IMR-90 (cell line): Measurements from ENCODE around the gene MSN. TPM values are rescaled to one million over a fixed set of nuclear protein-coding genes. Genes with fewer than 3 reads are reported as not detected.

Source experiments
- ATAC-seq: fragments of 200-7000 bp; cut with Tn5 transposase; 2 replicates; pipeline ENCODE4 v1.9.1; 2020; ENCODE audit warnings: low read depth, mild to moderate bottlenecking, moderate library complexity
- BruUV-seq: library from RNA; stranded (reverse); fragments of 400-500 nt; replicated peaks from 2 replicates; lab custom pipeline; 2021; lab: Mats Ljungman, UMichigan
- CTCF ChIA-PET: fragments of 300-600 bp; formaldehyde crosslinking; extraction: SDS; loops from one replicate; lab custom pipeline; 2021; ENCODE audit warnings: antibody characterized with exemption; lab: Yijun Ruan, JAX
- POLR2A ChIA-PET: fragments of 300-600 bp; sonication (Branson Sonifier 250); formaldehyde crosslinking; loops from one replicate; lab custom pipeline; 2022; ENCODE audit warnings: antibody characterized with exemption; ENCODE audit not compliant: unreplicated experiment; lab: Charles Lee
- DNase-seq: peaks from one replicate; pipeline ENCODE4 v3.0.0; 2013
- H2AFZ ChIP-seq: replicated peaks from 2 replicates; pipeline ENCODE3; 2013; ENCODE audit warnings: low read length, mild to moderate bottlenecking; ENCODE audit not compliant: poor library complexity
- H2AK5ac ChIP-seq: 2 replicates; pipeline ENCODE4 v1.6.1; 2013; ENCODE audit warnings: low read depth, low read length, inconsistent platforms
- H2AK9ac ChIP-seq: replicated peaks from 2 replicates; pipeline ENCODE3; 2013; ENCODE audit warnings: mild to moderate bottlenecking, low read depth, low read length, moderate library complexity; ENCODE audit not compliant: poor library complexity
- H2BK120ac ChIP-seq: 2 replicates; pipeline ENCODE4 v1.6.1; 2013; ENCODE audit warnings: low read depth, low read length, inconsistent platforms
- H2BK15ac ChIP-seq: 3 replicates; pipeline ENCODE4 v1.6.1; 2013; ENCODE audit warnings: low read depth, low read length, inconsistent platforms
- H2BK20ac ChIP-seq: 2 replicates; pipeline ENCODE4 v1.6.1; 2013; ENCODE audit warnings: low read depth, mild to moderate bottlenecking, inconsistent platforms, low read length, moderate library complexity
- H2BK5ac ChIP-seq: 2 replicates; pipeline ENCODE4 v1.6.1; 2013; ENCODE audit warnings: mild to moderate bottlenecking, low read depth, low read length, inconsistent platforms; ENCODE audit not compliant: poor library complexity, severe bottlenecking
- H3K14ac ChIP-seq: replicated peaks from 2 replicates; pipeline ENCODE4 v1.6.1; 2013; ENCODE audit warnings: low read depth, low read length, inconsistent platforms
- H3K18ac ChIP-seq: 2 replicates; pipeline ENCODE4 v1.6.1; 2013; ENCODE audit warnings: low read depth, low read length, control low read depth
- H3K23ac ChIP-seq: 2 replicates; pipeline ENCODE4 v1.6.1; 2013; ENCODE audit warnings: low read depth, low read length, inconsistent platforms
- H3K27ac ChIP-seq: 2 replicates; pipeline ENCODE4 v1.5.1; 2013; ENCODE audit warnings: mild to moderate bottlenecking, control low read depth, low read length; ENCODE audit not compliant: insufficient read depth
- H3K27me3 ChIP-seq: 2 replicates; pipeline ENCODE4 v1.6.1; 2013; ENCODE audit warnings: low read length; ENCODE audit not compliant: control insufficient read depth, insufficient read depth
- H3K36me3 ChIP-seq: 2 replicates; pipeline ENCODE4 v1.6.1; 2013; ENCODE audit warnings: low read length, mixed read lengths; ENCODE audit not compliant: control insufficient read depth, insufficient read depth
- H3K4ac ChIP-seq: 2 replicates; pipeline ENCODE4 v1.6.1; 2013; ENCODE audit warnings: low read depth, low read length, inconsistent platforms
- H3K4me1 ChIP-seq: 2 replicates; pipeline ENCODE4 v1.6.1; 2013; ENCODE audit warnings: low read length, mixed read lengths; ENCODE audit not compliant: control insufficient read depth, insufficient read depth
- H3K4me2 ChIP-seq: 2 replicates; pipeline ENCODE4 v1.6.1; 2013; ENCODE audit warnings: low read depth, mild to moderate bottlenecking, control low read depth, low read length, moderate library complexity
- H3K4me3 ChIP-seq: 2 replicates; pipeline ENCODE4 v1.5.1; 2013; ENCODE audit warnings: low read depth, mild to moderate bottlenecking, control low read depth, low read length, moderate library complexity; ENCODE audit not compliant: insufficient read depth
- H3K56ac ChIP-seq: 2 replicates; pipeline ENCODE4 v1.6.1; 2013; ENCODE audit warnings: low read length, inconsistent platforms; ENCODE audit not compliant: insufficient read depth; ENCODE audit errors: extremely low read depth
- H3K79me1 ChIP-seq, 2 experiments: 2 replicates each; pipeline ENCODE4 v1.6.1; 2013; ENCODE audit warnings: low read length in 2 of 2, inconsistent platforms in 1 of 2, low read depth in 1 of 2
- H3K9ac ChIP-seq: 2 replicates; pipeline ENCODE4 v1.6.1; 2013; ENCODE audit warnings: low read depth, low read length, control low read depth
- H3K9me1 ChIP-seq: 2 replicates; pipeline ENCODE4 v1.6.1; 2013; ENCODE audit warnings: low read length, inconsistent platforms; ENCODE audit not compliant: insufficient read depth
- H3K9me3 ChIP-seq: 2 replicates; pipeline ENCODE4 v1.6.1; 2013; ENCODE audit warnings: low read length; ENCODE audit not compliant: control insufficient read depth, insufficient read depth
- H4K20me1 ChIP-seq: 2 replicates; pipeline ENCODE4 v1.6.1; 2013; ENCODE audit warnings: low read length, inconsistent platforms; ENCODE audit not compliant: insufficient read depth
- H4K5ac ChIP-seq: 2 replicates; pipeline ENCODE4 v1.6.1; 2013; ENCODE audit warnings: mild to moderate bottlenecking, low read depth, low read length, control low read depth
- H4K8ac ChIP-seq, 2 experiments: 2 replicates each; pipeline ENCODE4 v1.6.1; 2013; ENCODE audit warnings: low read depth in 2 of 2, low read length in 2 of 2, control low read depth in 1 of 2, inconsistent platforms in 1 of 2
- H4K91ac ChIP-seq: 2 replicates; pipeline ENCODE4 v1.6.1; 2013; ENCODE audit warnings: low read depth, low read length, inconsistent platforms; ENCODE audit not compliant: insufficient read depth
- CTCF ChIP-seq: conservative IDR thresholded peaks from 2 replicates; pipeline ENCODE4 v1.5.1; 2012; ENCODE audit warnings: mild to moderate bottlenecking, low read depth, low read length, improper control_type of control experiment
- FOS ChIP-seq: fragments of 150-350 bp; IDR thresholded peaks from 2 replicates; pipeline ENCODE4 v1.6.1; 2016; ENCODE audit warnings: low read depth, low read length
- MAZ ChIP-seq: IDR thresholded peaks from 2 replicates; pipeline ENCODE4 v1.6.1; 2012; ENCODE audit warnings: low read depth, mild to moderate bottlenecking, low read length, improper control_type of control experiment, moderate library complexity, borderline replicate concordance
- WGBS, 2 experiments: methylation state at CpG; one replicate each; pipeline versions ENCODE4 v1.1.5 to v1.1.7; 2013; ENCODE audit warnings: missing lambda C conversion rate in 2 of 2; ENCODE audit not compliant: insufficient read length in 1 of 2; ENCODE audit errors: extremely low coverage in 2 of 2; 5-methylcytosine and 5-hydroxymethylcytosine counted together
- dilution Hi-C: fragments of 300-500 bp; cut with HindIII; formaldehyde crosslinking; loops from one replicate; pipeline ENCODE4 v1.14.3; 2018; ENCODE audit warnings: low sequenced_read_pairs; ENCODE audit not compliant: unreplicated experiment
- in situ Hi-C: fragments of 300-500 bp; cut with MboI; formaldehyde crosslinking; loops from 3 replicates; pipeline ENCODE4 v1.14.3; 2019; ENCODE audit warnings: low sequenced_read_pairs, inconsistent platforms, mixed read lengths
- intact Hi-C: fragments of 100-400 bp; cut with micrococcal nuclease; formaldehyde crosslinking; loops from 2 replicates; pipeline ENCODE4 v1.10.0; 2022
- polyA plus RNA-seq, 3 experiments: library from polyadenylated mRNA; depleted of rRNA; stranded (reverse); fragments of >200 nt; gene quantifications; 2 replicates each; pipeline ENCODE4 v1.2.3, GENCODE V29; 2012; ENCODE audit warnings: low replicate concordance in 1 of 3
- total RNA-seq: library from RNA; depleted of rRNA; stranded (reverse); fragments of >200 nt; gene quantifications from 2 replicates; pipeline ENCODE4 v1.2.3, GENCODE V29; 2012

Gene MSN
- total and polyA plus RNA-seq, 2 of the 4 experiments (the other 2 are of a cell fraction), result 422 to 619 TPM

DNA sequence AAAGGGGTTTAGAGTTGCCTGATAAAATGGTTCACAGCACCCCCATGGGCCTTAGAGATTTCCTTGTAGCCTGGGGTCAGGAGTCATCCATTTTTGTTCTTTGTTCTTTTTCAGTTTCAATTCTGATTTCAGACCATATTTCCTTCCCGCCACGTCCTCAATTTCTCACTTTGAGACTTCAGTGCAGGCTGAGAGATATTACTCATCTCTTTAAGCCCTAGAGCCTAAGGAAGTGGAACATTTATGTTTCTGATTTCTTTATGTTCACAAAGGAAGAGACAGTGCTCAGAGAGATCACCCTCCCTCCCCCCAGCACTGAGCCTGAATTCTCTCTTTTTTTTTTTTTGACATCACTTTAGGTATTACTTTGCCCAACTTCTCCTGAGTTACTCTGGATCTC is 56.3 kb downstream of the MSN start:
- Histone ChIP-seq H2BK5ac (no peak overlapping the region), H2AK5ac (no peak overlapping the region), H3K14ac (no peak overlapping the region), H3K4me1 (peaks cover 2% of the 10 kb centered on the region; the same call in 1 of the 2 replicates), H3K9ac (no peak overlapping the region), H3K4me3 (no peak overlapping the region), H3K27me3 (no peaks in the 10 kb centered on the region), H3K9me3 (peaks cover 5% of the 10 kb centered on the region; the same call in 1 of the 2 replicates), H4K5ac (no peak overlapping the region), H3K79me1 (peaks cover 0 to 38% of the 10 kb centered on the region in 2 experiments; a peak in 3 of 4 replicates), H2AK9ac (no peak overlapping the region), H3K23ac (no peak overlapping the region), H4K20me1 (peaks cover 86% of the 10 kb centered on the region), H2AFZ (no peak overlapping the region), H3K18ac (no peak overlapping the region), H2BK120ac (no peak overlapping the region), H3K36me3 (peaks cover 24% of the 10 kb centered on the region), H3K4ac (no peak overlapping the region), H3K27ac (peak overlapping the region; percentile 25; the same call in 1 of the 2 replicates), H4K91ac (no peak overlapping the region), H2BK20ac (no peak overlapping the region), H3K9me1 (peaks cover 10% of the 10 kb centered on the region; the same call in 1 of the 2 replicates), H3K56ac (no peak overlapping the region), H2BK15ac (no peak overlapping the region), H3K4me2 (no peak overlapping the region), H4K8ac (no peak overlapping the region)
- DNase-seq (peak; percentile 40), ATAC-seq (peak; percentile 31; the same call in 1 of the 2 replicates)
- intact Hi-C loops, result no loop called here
- no CpG with 5 or more reads among the region's 2 CpGs for WGBS, 2 experiments
- dilution Hi-C loops, result no loop called here
- ChIA-PET POLR2A (no interaction called here), CTCF (no interaction called here)
- TF ChIP-seq FOS (no peak), CTCF (no peak), MAZ (no peak)
- in situ Hi-C loops, result no loop called here
- BruUV-seq, result no TSS peak
